GM20431 (cell line): Measurements from ENCODE around the gene HMHB1.

Experiments
- in situ Hi-C: fragments of 300-500 bp; cut with MseI, MboI; formaldehyde crosslinking; loops from one replicate; pipeline ENCODE4 v1.15.0; 2020; ENCODE audit warnings: low sequenced_read_pairs; ENCODE audit not compliant: unreplicated experiment

The HMHB1 gene

DNA sequence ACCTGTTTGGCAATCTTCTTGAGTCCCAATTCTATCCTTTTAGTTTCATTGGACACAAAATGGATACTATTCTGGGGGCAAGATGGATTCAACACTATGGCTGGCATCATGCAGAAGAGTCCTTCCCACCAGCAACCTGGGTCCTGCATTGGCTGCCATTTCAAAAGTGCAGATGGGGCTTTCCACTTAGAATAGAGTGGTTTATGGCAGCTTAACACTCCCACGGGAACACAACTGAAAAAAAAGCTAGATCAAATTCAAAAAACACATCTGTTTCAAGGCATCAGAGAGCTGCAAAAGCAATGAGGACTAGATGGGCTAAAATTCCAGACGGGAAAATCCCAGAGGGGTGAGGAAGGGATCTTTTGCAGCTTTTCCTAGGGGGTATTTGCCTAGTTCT lies 11.2 kb upstream of the HMHB1 start:
- in situ Hi-C loops: loop anchor here (25.0 kb wide), 1 partner anchor 388 kb away; the partner anchor contains the start of gene NR3C1

GRCh38 chr5:143801252-143801939 lies 10.6 kb upstream of the HMHB1 start:
- in situ Hi-C loops: loop anchor here (25.0 kb wide), 1 partner anchor 389 kb away; the partner anchor contains the start of gene NR3C1

- in situ Hi-C loops: loop anchor here (25.0 kb wide), 1 partner anchor 394 kb away; the partner anchor contains the start of gene NR3C1
Observed at GRCh38 chr5:143805861-143806260, 6.1 kb upstream of the HMHB1 start.

- in situ Hi-C loops: loop anchor here (25.0 kb wide), 1 partner anchor 394 kb away; the partner anchor contains the start of gene NR3C1
Observed at GRCh38 chr5:143806579-143806978, 5.4 kb upstream of the HMHB1 start.

DNA sequence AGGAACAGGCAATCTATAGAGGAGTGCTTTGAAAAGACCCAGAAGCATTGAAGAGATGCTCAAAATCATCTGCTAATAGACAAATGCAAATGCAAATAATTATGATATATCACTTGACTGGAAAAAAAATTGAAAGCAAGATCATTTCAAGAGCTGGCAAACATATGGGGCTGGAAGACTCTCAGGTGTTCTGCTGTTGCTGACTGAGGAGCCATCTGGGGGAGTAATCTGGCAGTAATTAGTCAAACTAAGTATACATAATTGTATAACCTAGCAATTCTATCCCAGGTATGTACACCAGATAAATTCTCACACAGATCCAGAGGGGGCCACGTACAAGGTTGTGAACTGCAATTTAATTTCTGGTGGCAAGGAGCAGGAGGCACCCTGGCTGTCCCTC lies 4.6 kb upstream of the HMHB1 start:
- in situ Hi-C loops: loop anchor here (25.0 kb wide), 1 partner anchor 395 kb away; the partner anchor contains the start of gene NR3C1

DNA sequence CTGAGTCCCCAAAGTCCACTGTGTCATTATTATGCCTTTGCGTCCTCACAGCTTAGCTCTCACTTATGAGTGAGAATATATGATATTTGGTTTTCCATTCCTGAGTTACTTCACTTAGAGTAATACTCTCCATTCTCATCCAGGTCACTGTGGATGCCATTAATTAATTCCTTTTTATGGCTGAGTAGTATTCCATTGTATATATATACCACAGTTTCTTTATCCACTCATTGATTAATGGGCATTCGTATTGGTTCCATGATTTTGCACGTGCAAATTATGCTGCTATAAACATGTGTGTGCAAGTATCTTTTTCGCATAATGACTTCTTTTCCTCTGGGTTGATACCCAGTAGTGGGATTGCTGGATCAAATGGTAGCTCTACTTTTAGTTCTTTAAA lies 4.4 kb downstream of the HMHB1 start:
- in situ Hi-C loops: loop anchor here (25.0 kb wide), 1 partner anchor 404 kb away; the partner anchor contains the start of gene NR3C1

- in situ Hi-C loops: loop anchor here (10.0 to 25.0 kb wide), 2 partner anchors 407 to 895 kb away; partner anchors contain the start of gene NR3C1
Observed at GRCh38 chr5:143819716-143820115, 7.8 kb downstream of the HMHB1 start.

GRCh38 chr5:143820451-143820850 lies 8.5 kb downstream of the HMHB1 start:
- in situ Hi-C loops: loop anchor here (10.0 to 25.0 kb wide), 2 partner anchors 408 to 896 kb away; partner anchors contain the start of gene NR3C1

DNA sequence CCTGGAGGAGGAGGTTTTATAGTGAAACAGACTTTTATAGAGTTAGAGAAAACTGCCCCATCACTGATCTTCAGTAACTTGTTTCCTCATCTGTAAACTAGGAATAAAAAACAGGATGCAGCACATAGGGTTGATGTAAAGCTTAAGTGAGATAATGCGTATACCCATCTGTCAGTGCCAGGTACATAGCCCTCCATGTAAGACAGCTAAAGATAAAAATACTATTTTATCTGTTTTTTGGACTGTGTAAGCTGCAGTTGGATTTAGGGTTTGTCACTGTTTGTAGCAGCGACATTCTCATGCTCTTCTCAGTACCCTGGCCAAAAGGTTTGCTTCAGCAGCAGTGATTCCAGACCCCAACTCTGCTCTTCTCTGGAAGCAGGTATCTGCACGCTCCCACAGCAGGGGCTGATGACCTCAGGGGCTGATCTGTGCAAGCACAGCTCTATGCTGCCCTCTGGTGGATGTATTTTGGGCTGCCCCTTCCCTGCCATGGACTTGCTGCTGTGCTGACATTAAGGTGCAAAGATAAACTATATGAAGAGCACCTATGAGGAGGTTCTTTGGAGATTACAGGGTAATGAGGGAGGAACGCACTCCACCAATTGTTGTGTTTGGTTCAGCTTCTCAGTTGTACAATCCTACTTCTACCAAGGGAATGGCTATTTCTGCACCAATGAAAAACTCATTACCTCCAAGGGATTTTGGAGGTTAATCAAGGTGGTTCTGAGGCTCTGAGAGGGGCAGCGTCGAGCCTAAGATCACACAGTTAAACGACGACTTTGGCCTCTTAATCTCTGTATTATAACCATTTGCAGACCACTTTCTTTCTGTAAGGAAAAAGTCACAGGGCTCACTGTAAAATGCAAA lies 13.1 kb downstream of the HMHB1 start:
- in situ Hi-C loops: loop anchor here (10.0 to 25.0 kb wide), 2 partner anchors 413 to 900 kb away; partner anchors contain the start of gene NR3C1

- in situ Hi-C loops: loop anchor here (10.0 kb wide), 1 partner anchor 902 kb away; no protein-coding TSS in a partner anchor
Observed at GRCh38 chr5:143826951-143827444, 15.0 kb downstream of the HMHB1 start.

GRCh38 chr5:143828710-143829109 lies 16.7 kb downstream of the HMHB1 start:
- in situ Hi-C loops: loop anchor here (10.0 kb wide), 1 partner anchor 904 kb away; no protein-coding TSS in a partner anchor

- in situ Hi-C loops: no loop called here
Observed at GRCh38 chr5:143833177-143833576, 21.2 kb downstream of the HMHB1 start.

GRCh38 chr5:143835251-143835650 lies 23.3 kb downstream of the HMHB1 start:
- in situ Hi-C loops: no loop called here

DNA sequence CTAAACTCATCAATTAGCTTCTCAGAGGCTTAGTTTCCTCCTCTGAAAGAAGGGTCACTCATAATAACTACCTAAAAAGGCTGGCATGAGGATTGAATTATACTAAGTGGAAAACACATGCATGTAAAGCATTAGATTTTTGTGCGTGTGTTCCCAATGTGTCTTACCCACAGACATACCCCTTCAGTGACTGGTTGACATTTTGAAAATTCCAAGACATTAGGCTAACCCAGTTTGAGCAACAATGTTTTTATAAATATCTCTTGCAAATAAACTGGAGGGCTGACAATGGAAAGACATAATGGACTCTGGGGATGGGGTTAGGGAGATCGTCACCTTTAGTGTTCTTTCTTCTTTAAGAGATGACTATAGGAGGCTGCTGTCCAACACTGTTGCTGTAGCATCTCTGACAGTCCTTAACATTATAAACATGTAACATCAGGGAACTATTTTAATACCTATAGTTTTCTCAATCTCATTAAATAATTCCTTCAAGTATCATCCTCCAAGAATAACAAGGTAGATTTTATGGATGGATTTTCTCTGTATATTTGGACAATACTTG lies 24.3 kb downstream of the HMHB1 start:
- in situ Hi-C loops: no loop called here

DNA sequence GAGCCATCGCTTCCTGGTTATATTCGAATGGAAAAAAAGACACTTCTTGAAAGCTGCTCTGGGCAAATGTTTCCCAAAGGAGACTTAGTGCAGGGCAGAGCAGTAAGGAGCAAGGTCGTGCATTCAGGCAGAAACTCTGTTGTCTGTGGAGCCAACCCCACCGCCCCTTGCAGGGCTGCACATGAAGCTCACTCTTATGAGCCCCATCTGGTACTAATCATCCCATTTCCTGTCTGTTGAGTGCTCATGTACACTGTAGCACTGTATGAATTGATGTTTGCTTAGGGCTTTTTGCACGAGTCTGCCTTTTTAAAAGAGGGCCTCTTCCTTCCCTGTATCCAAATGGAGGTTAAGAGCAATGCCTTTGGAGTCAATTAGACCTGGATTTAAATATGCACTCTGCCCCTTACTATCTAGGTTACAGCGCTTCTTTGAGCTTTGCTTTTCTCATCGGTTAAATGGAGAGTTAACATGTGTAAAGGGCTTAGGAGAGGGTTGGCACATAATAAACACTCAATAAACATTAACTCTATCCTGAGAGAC lies 25.4 kb downstream of the HMHB1 start:
- in situ Hi-C loops: no loop called here

GRCh38 chr5:143841446-143841845 lies 29.5 kb downstream of the HMHB1 start:
- in situ Hi-C loops: no loop called here

GRCh38 chr5:143842920-143843319 lies 31.0 kb downstream of the HMHB1 start:
- in situ Hi-C loops: no loop called here

DNA sequence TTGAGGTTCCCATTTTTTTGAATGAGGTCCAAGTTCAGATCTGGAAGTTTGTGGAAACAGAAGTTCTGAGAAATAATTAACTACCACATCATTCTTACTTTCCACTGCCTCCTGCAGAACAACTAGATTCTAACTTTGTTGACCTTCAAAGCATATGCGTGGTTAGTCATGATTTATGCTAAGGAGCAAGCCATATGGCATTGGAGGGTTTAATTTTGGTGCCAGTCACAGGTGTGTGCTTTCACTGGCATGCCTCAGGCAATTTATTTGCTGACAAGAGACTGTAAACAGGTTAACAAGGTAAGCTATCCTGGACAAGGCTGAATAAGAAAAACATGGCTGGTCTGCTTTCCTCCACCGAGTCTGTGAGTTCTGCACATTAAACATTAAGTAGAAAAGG lies 31.5 kb downstream of the HMHB1 start:
- in situ Hi-C loops: no loop called here

- in situ Hi-C loops: no loop called here
Observed at GRCh38 chr5:143850050-143850683, 38.2 kb downstream of the HMHB1 start.
